OCI-LY3 (cell line): ENCODE results near the gene KRT4.

ENCODE experiments used
- CTCF ChIP-seq: fragments of 200-600, 300-600 bp; sonication (generic); IDR thresholded peaks from 2 replicates; pipeline ENCODE4 v1.5.1; 2014; ENCODE audit warnings: antibody characterized with exemption, low read length, low read depth
- EZH2phosphoT487 ChIP-seq: fragments of 200-600 bp; shearing (Covaris generic); IDR thresholded peaks from 2 replicates; pipeline ENCODE4 v1.6.1; 2018; ENCODE audit warnings: antibody characterized with exemption, mixed run types, low read depth

- TF ChIP-seq CTCF = no peak
- no peak for TF ChIP-seq EZH2phosphoT487
Measured at GRCh38 chr12:52783563-52784316, 30.2 kb downstream of the KRT4 start.
